ENCODE measurements around the gene SPEF1. TPM values are rescaled to one million over a fixed set of nuclear protein-coding genes. Genes with fewer than 3 reads are reported as not detected.

The SPEF1 gene
- total and polyA plus RNA-seq, 2 of the 13 experiments (the other 11 are each of a cell fraction or from before 2014, with no cell fraction given), result 0.11 to 0.27 TPM

DNA sequence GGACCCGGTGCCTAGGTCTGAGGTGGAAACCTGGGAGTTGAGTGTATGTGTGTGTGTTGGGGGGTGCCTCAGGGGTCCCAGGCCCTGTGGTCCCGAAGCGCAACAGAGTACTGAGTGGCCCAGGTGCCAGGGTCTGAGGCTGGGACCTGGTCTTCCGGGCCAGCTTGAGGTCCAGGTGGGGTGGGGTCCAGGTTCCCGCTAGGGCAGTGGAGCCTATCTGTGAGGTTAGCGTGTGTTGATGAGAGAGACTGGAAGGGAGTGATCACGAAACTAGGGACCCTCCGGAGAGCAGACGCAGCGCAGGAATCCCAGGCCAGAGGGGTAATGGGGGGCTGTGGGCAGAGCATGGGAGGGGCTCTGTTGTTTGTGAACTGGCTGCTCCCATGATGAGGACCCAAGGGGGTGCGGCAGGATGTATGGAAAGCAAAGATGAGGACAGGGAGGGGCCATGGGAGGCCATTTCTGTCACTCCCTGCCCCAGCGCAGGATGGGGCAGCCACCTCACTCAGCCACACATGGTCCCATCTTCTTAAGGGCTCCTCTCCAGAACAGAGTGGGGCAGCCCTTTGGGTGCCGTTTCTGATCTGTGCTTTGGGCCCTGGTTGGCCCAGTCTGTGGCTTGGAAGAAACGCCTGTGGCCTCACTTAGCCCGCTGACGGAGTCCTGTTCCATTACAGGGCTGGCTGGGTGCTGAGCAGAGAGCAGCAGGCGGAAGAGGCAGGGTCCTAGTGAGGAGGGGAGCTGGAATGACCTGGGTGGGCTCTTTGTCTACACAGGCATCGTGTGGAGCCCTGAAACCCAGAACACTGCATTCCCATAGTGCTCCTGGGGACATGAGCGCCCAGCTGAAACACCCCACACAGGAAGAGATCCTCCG, 47.9 kb downstream of the SPEF1 start (continued):
- TF ChIP-seq LCORL (IDR thresholded peaks at IDR 0.05), result no peak
- TF ChIP-seq LCORL (CRISPR knock-in tag; IDR thresholded peaks at IDR 0.05), result no peak
- TF ChIP-seq ZNF3 (CRISPR knock-in tag; IDR thresholded peaks at IDR 0.05), result no peak
- TF ChIP-seq, protein P1, sequence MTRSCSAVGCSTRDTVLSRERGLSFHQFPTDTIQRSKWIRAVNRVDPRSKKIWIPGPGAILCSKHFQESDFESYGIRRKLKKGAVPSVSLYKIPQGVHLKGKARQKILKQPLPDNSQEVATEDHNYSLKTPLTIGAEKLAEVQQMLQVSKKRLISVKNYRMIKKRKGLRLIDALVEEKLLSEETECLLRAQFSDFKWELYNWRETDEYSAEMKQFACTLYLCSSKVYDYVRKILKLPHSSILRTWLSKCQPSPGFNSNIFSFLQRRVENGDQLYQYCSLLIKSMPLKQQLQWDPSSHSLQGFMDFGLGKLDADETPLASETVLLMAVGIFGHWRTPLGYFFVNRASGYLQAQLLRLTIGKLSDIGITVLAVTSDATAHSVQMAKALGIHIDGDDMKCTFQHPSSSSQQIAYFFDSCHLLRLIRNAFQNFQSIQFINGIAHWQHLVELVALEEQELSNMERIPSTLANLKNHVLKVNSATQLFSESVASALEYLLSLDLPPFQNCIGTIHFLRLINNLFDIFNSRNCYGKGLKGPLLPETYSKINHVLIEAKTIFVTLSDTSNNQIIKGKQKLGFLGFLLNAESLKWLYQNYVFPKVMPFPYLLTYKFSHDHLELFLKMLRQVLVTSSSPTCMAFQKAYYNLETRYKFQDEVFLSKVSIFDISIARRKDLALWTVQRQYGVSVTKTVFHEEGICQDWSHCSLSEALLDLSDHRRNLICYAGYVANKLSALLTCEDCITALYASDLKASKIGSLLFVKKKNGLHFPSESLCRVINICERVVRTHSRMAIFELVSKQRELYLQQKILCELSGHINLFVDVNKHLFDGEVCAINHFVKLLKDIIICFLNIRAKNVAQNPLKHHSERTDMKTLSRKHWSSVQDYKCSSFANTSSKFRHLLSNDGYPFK (CRISPR knock-in tag; IDR thresholded peaks at IDR 0.05; ENCODE audit: borderline replicate concordance), result peak; percentile 51; the same call in 1 of the 2 replicates
- TF ChIP-seq, protein P2, sequence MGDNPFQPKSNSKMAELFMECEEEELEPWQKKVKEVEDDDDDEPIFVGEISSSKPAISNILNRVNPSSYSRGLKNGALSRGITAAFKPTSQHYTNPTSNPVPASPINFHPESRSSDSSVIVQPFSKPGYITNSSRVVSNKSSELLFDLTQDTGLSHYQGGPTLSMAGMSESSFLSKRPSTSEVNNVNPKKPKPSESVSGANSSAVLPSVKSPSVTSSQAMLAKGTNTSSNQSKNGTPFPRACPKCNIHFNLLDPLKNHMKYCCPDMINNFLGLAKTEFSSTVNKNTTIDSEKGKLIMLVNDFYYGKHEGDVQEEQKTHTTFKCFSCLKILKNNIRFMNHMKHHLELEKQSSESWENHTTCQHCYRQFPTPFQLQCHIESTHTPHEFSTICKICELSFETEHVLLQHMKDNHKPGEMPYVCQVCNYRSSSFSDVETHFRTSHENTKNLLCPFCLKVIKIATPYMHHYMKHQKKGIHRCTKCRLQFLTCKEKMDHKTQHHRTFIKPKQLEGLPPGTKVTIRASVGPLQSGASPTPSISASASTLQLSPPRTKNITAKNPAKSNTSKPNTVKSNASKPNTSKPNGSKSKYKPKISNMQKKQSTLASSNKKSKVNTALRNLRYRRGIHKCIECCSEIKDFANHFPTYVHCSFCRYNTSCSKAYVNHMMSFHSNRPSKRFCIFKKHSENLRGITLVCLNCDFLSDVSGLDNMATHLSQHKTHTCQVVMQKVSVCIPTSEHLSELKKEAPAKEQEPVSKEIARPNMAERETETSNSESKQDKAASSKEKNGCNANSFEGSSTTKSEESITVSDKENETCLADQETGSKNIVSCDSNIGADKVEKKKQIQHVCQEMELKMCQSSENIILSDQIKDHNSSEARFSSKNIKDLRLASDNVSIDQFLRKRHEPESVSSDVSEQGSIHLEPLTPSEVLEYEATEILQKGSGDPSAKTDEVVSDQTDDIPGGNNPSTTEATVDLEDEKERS (CRISPR knock-in tag; IDR thresholded peaks at IDR 0.05), result no peak
- TF ChIP-seq, protein P3, sequence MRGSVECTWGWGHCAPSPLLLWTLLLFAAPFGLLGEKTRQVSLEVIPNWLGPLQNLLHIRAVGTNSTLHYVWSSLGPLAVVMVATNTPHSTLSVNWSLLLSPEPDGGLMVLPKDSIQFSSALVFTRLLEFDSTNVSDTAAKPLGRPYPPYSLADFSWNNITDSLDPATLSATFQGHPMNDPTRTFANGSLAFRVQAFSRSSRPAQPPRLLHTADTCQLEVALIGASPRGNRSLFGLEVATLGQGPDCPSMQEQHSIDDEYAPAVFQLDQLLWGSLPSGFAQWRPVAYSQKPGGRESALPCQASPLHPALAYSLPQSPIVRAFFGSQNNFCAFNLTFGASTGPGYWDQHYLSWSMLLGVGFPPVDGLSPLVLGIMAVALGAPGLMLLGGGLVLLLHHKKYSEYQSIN (CRISPR knock-in tag; IDR thresholded peaks at IDR 0.05; ENCODE audit: borderline replicate concordance), result no peak
- TF ChIP-seq ESRRA (CRISPR knock-in tag; IDR thresholded peaks at IDR 0.05; ENCODE audit: low read depth), result no peak
- TF ChIP-seq EED (CRISPR knock-in tag; IDR thresholded peaks at IDR 0.05), result no peak
- TF ChIP-seq, protein P4, sequence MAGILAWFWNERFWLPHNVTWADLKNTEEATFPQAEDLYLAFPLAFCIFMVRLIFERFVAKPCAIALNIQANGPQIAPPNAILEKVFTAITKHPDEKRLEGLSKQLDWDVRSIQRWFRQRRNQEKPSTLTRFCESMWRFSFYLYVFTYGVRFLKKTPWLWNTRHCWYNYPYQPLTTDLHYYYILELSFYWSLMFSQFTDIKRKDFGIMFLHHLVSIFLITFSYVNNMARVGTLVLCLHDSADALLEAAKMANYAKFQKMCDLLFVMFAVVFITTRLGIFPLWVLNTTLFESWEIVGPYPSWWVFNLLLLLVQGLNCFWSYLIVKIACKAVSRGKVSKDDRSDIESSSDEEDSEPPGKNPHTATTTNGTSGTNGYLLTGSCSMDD (CRISPR knock-in tag; IDR thresholded peaks at IDR 0.05), result no peak
- no peak for TF ChIP-seq ZNF343 (CRISPR knock-in tag; IDR thresholded peaks at IDR 0.05)
- no peak for TF ChIP-seq THYN1 (CRISPR knock-in tag; IDR thresholded peaks at IDR 0.05; ENCODE audit: borderline replicate concordance, low read depth)
